Fibroblast of lung (primary cell): ENCODE results near the gene NCK2.

Experiments
- CTCF ChIP-seq, 2 donors: IDR thresholded peaks in 1 of 2; conservative IDR thresholded peaks in 1 of 2; 1 replicate in 1 of 2; 2 replicates in 1 of 2; pipeline ENCODE4 v1.5.1; 2011 to 2012; ENCODE audit warnings: low read length in 2 of 2, control low read depth in 1 of 2, inconsistent platforms in 1 of 2, low read depth in 1 of 2, mild to moderate bottlenecking in 1 of 2
- EZH2 ChIP-seq: IDR thresholded peaks from 2 replicates; pipeline ENCODE4 v1.5.1; 2012; ENCODE audit warnings: low read length, control low read depth, mild to moderate bottlenecking; ENCODE audit errors: missing control alignments

- TF ChIP-seq EZH2: no peak
- TF ChIP-seq CTCF (conservative IDR thresholded peaks at IDR 0.05 in 1 of 2, IDR thresholded peaks at IDR 0.05 in 1 of 2; ENCODE audit: low read depth in 1 of 2, low read length in 2 of 2): no peak
These were observed 41.8 kb downstream of the NCK2 start for GRCh38 chr2:105786231-105787230.
